A549 (cell line): ENCODE measurements around the gene PXDN.

Experiments used
- CBX2 ChIP-seq: fragments of 200-600 bp; sonication (generic); IDR thresholded peaks from 2 replicates; pipeline ENCODE4 v1.6.1; 2016; ENCODE audit warnings: low read depth, mild to moderate bottlenecking, borderline replicate concordance
- CEBPB ChIP-seq, 2 experiments: fragments of >200 bp in 1 of 2; sonication (Bioruptor Twin) in 1 of 2; formaldehyde crosslinking in 1 of 2; IDR thresholded peaks; 2 replicates each; pipeline ENCODE4 v1.6.1; 2012 to 2016
- CTCF ChIP-seq: fragments of >200 bp; sonication (Bioruptor Twin); formaldehyde crosslinking; IDR thresholded peaks from 3 replicates; pipeline ENCODE4 v1.5.1; 2016
- HDAC2 ChIP-seq: fragments of 200-600 bp; sonication (generic); IDR thresholded peaks from 2 replicates; pipeline ENCODE4 v1.6.1; 2016
- HOXA7 ChIP-seq: fragments of 250-450 bp; sonication (Bioruptor Pico); IDR thresholded peaks from 2 replicates; pipeline ENCODE4 v1.5.0; 2020; ENCODE audit warnings: mild to moderate bottlenecking, moderate library complexity
- PHF8 ChIP-seq: fragments of 200-600 bp; sonication (generic); IDR thresholded peaks from 2 replicates; pipeline ENCODE4 v1.6.1; 2016; ENCODE audit warnings: low read depth, mild to moderate bottlenecking, antibody characterized with exemption, moderate library complexity, borderline replicate concordance
- POLR2A ChIP-seq: IDR thresholded peaks from 2 replicates; pipeline ENCODE4 v1.6.1; 2012; ENCODE audit warnings: mild to moderate bottlenecking, low read length
- RAD21 ChIP-seq, 2 experiments: fragments of >200 bp in 1 of 2; sonication (Bioruptor Twin) in 1 of 2; formaldehyde crosslinking in 1 of 2; IDR thresholded peaks in 1 of 2; conservative IDR thresholded peaks in 1 of 2; 2 replicates in 1 of 2; 3 replicates in 1 of 2; pipeline ENCODE4 v1.6.1; 2012 to 2018; ENCODE audit warnings: inconsistent platforms in 1 of 2
- RCOR1 ChIP-seq: fragments of 150-350 bp; IDR thresholded peaks from 2 replicates; pipeline ENCODE4 v1.6.1; 2014; ENCODE audit warnings: antibody characterized with exemption, low read length, low read depth
- SREBF2 ChIP-seq: fragments of 450-650 bp; IDR thresholded peaks from 2 replicates; pipeline ENCODE4 v1.6.1; 2014; ENCODE audit warnings: mild to moderate bottlenecking, moderate library complexity
- USF2 ChIP-seq: fragments of 450-650 bp; IDR thresholded peaks from 2 replicates; pipeline ENCODE4 v1.6.1; 2014; ENCODE audit warnings: antibody characterized with exemption
- ZC3H11A ChIP-seq: fragments of 450-650 bp; IDR thresholded peaks from 2 replicates; pipeline ENCODE4 v1.6.1; 2014; ENCODE audit warnings: antibody characterized with exemption, mild to moderate bottlenecking
- ZNF302 ChIP-seq: fragments of 250-450 bp; sonication (Bioruptor Pico); IDR thresholded peaks from 2 replicates; pipeline ENCODE4 v1.9.0; 2021; ENCODE audit warnings: inconsistent platforms, mild to moderate bottlenecking, moderate library complexity

GRCh38 chr2:1670636-1671035, 73.7 kb downstream of the PXDN start:
- TF ChIP-seq CTCF (no peak), CBX2 (no peak), ZNF302 (CRISPR knock-in tag) (no peak), CEBPB (IDR thresholded peaks at IDR 0.05) (no peak), USF2 (no peak), PHF8 (no peak), HDAC2 (no peak), RCOR1 (no peak), HOXA7 (CRISPR knock-in tag) (no peak), SREBF2 (no peak), POLR2A (no peak), RAD21 (conservative IDR thresholded peaks at IDR 0.05 in 1 of 2, IDR thresholded peaks at IDR 0.05 in 1 of 2) (no peak), ZC3H11A (no peak)
